ENCODE data around the gene SMC1B.
"Not testable (repeated sequence)": the region's sequence is repeated elsewhere in the genome, so short reads cannot be mapped to it uniquely, and the experiment has no call there.

Gene SMC1B

DNA sequence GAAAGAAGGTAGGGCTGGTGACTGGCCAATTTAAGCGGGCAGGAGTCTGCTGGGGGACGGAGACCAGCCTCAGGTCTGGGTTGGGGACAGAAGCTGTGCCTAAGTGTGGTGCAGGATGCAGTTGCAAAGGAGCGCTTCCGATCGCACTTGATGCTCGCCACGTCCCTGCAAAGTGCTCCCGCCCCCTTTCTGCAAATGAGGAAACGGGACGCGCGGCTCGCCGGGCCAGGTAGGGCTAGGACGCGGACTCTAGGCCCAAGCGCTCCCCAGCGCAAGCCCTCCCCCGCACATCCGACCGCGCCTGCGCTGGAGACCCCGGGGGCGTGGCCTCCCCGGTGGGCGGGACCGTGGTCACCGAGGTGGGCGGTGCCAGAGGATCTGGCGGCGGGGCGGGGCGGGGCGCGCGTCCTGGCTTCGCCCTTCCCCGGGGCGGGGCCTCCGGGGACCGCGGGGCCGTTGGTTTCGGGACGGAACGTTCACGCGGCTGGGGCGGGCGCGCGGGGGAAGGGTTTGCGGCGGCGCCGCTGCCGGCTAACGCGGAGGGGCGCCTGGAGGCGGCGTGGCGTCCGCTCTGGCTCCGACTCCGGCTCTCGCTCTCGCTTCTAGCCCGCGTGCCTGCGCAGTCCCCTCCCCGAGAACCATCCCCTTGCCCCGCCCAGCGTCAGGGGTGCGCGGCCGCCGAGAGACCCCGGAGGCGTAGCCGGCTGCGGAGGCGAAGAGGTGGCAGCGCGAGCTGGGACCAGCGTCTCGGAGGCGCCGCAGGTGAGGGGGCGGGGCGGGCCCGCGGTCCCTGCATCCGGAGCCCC, 103.8 kb downstream of the SMC1B start, which contains the start of gene FAM118A:
TSS of gene FAM118A (plus strand) at position 513 of the 806 bp plus-strand sequence. CDS start 12,446 bp downstream, outside the sequence.
- peak within 1 kb of the TSS; percentile 91 for H3K27ac Mint-ChIP-seq
- peaks cover 54% of the 10 kb centered on the region for H3K4me1 Mint-ChIP-seq
- CTCF ChIA-PET, result no interaction called here
- peaks cover 4% of the 10 kb centered on the region for H3K27me3 Mint-ChIP-seq
- peak; percentile 94 for DNase-seq
- H3K4me3 Mint-ChIP-seq, result peak within 1 kb of the TSS; percentile 78
- peaks cover 25% of the 10 kb centered on the region for H3K36me3 Mint-ChIP-seq
- H3K9me3 Mint-ChIP-seq, result no peaks in the 10 kb centered on the region

DNA sequence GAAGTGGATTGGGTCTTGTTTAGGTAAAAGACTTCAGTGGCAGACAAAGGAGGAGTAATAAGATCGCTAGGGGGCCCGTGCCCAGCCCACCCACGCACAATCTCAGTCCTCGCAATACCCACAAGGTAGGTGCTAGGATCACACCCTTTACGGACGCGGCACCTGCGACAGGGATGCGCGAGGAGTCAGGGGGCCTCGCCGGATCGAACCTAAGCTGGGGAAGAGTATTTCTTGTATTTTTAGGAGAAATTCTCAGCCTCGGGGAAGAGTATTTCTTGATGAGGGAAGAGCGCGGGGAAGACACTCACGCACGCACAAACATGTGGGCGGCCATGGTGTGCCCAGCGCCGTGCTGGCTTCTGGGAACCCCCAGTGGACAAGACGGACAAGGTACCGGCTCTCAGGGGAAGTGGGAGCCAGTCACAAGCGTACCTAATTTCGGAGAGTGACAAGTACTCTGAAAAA, 104.4 kb downstream of the SMC1B start:
- Mint-ChIP-seq H3K4me1 (peaks cover 47% of the 10 kb centered on the region), H3K36me3 (peaks cover 22% of the 10 kb centered on the region), H3K4me3 (peak overlapping the region; percentile 78), H3K27me3 (peaks cover 4% of the 10 kb centered on the region), H3K27ac (peak overlapping the region; percentile 91), H3K9me3 (no peaks in the 10 kb centered on the region)
- CTCF ChIA-PET, result no interaction called here
- DNase-seq, result no peak

DNA sequence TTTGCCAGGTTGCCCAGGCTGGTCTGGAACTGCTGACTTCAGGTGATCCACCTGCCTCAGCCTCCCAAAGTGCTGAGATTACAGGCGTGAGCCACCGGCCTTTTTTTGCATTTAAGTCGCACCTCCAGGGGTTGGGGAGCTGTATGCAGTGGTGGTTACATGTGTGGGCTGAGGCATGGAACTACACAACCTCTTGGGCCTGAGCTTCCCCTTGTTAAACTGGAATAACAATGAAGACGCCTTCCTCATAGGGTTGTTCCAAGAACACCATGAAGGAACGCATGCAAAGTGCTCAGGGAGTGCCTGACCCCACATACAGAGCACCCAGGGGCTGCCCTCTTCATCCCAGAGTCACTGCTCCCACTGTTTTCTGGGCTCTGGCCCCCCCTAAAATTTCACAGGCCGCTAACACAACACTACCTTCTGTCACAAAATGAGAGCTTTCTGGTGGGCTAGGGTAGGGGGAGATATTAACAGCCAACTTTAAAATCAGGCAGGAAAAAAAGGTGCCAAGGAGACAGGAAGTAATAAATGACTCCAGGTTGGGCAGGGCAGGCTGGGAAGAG, 104.9 kb downstream of the SMC1B start:
- Mint-ChIP-seq H3K27ac (peak overlapping the region; percentile 91), H3K27me3 (peaks cover 4% of the 10 kb centered on the region), H3K4me3 (peak overlapping the region; percentile 78), H3K9me3 (no peaks in the 10 kb centered on the region), H3K4me1 (peaks cover 45% of the 10 kb centered on the region), H3K36me3 (peaks cover 21% of the 10 kb centered on the region)
- CTCF ChIA-PET, result no interaction called here
- no peak for DNase-seq

DNA sequence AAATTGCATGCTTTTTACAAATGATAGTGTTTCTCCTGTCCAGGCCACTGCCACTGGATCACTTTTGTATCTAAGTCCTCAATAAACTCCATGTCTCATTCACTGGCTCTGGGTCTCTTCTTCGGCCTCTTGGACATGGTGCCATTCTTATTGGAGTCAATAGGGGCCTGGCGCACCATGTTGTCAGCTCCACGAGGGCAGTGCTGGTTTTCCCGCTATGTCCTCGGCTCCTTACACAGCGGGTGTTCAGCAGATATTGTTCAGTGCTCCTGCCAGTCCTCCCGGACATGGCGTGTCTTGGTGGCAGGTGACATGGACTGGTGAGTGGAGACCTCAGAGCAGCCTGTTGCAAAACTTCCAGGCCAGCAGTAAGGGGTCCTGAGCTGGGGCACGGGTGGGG, 107.3 kb downstream of the SMC1B start:
- peaks cover 28% of the 10 kb centered on the region for H3K4me1 Mint-ChIP-seq
- no peak overlapping the region for H3K4me3 Mint-ChIP-seq
- DNase-seq, result no peak
- no peaks in the 10 kb centered on the region for H3K9me3 Mint-ChIP-seq
- CTCF ChIA-PET, result no interaction called here
- peaks cover 8% of the 10 kb centered on the region for H3K36me3 Mint-ChIP-seq
- H3K27ac Mint-ChIP-seq, result no peak overlapping the region
- peaks cover 4% of the 10 kb centered on the region for H3K27me3 Mint-ChIP-seq

DNA sequence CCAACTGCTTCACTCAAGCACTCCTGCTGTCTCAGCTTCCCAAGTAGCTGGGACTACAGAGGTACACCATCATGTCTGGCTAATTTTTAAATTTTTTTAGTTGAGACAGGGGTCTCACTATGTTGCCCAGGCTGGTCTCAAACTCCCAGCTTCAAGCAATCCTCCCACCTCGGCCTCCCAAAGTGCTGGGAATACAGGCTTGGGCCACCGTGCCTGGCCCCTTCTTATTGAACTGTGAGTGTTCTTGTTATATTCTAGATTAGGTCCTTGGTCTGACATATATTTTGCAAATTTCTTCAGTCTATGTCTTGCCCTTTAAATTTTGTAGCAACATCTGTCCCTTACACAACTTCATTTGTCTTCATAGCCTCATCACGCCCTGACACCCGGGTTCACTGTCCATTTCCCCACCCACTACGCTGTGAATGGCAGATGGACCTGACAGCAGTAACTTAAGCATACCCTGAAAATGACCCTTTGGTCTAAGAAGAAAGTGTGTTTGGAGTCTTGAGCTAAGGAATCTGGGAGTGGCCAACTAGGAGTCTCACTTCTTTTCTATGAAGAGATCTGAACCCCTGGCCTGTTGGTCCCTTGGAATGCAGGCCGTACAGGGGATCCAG, 107.8 kb downstream of the SMC1B start:
- Mint-ChIP-seq H3K4me3 (no peak overlapping the region), H3K36me3 (peaks cover 2% of the 10 kb centered on the region), H3K4me1 (peaks cover 22% of the 10 kb centered on the region), H3K27me3 (peaks cover 8% of the 10 kb centered on the region), H3K27ac (no peak overlapping the region), H3K9me3 (no peaks in the 10 kb centered on the region)
- no peak for DNase-seq
- CTCF ChIA-PET, result no interaction called here

GRCh38 chr22:45304971-45305370, 108.4 kb downstream of the SMC1B start:
- CTCF ChIA-PET, result no interaction called here
- H3K27me3 Mint-ChIP-seq, result peaks cover 12% of the 10 kb centered on the region
- H3K9me3 Mint-ChIP-seq, result no peaks in the 10 kb centered on the region
- H3K4me1 Mint-ChIP-seq, result peaks cover 21% of the 10 kb centered on the region
- no peak overlapping the region for H3K27ac Mint-ChIP-seq
- no peak for DNase-seq
- peaks cover 2% of the 10 kb centered on the region for H3K36me3 Mint-ChIP-seq
- no peak overlapping the region for H3K4me3 Mint-ChIP-seq

- Mint-ChIP-seq H3K36me3 (no peaks in the 10 kb centered on the region), H3K4me3 (no peak overlapping the region), H3K9me3 (no peaks in the 10 kb centered on the region), H3K4me1 (peaks cover 19% of the 10 kb centered on the region), H3K27me3 (peaks cover 12% of the 10 kb centered on the region), H3K27ac (no peak overlapping the region)
- no peak for DNase-seq
- CTCF ChIA-PET, result no interaction called here
These were observed 110.2 kb downstream of the SMC1B start for GRCh38 chr22:45303181-45303580.

GRCh38 chr22:45302751-45303150, 110.6 kb downstream of the SMC1B start:
- no peaks in the 10 kb centered on the region for H3K36me3 Mint-ChIP-seq
- H3K9me3 Mint-ChIP-seq, result no peaks in the 10 kb centered on the region
- H3K4me1 Mint-ChIP-seq, result peaks cover 20% of the 10 kb centered on the region
- H3K27ac Mint-ChIP-seq, result no peak overlapping the region
- CTCF ChIA-PET, result no interaction called here
- DNase-seq, result no peak
- H3K4me3 Mint-ChIP-seq, result no peak overlapping the region
- peaks cover 12% of the 10 kb centered on the region for H3K27me3 Mint-ChIP-seq

GRCh38 chr22:45298934-45299505, 114.4 kb downstream of the SMC1B start:
- CTCF ChIA-PET, result no interaction called here
- Mint-ChIP-seq H3K27me3 (peaks cover 10% of the 10 kb centered on the region), H3K4me3 (no peak overlapping the region), H3K36me3 (no peaks in the 10 kb centered on the region), H3K4me1 (peaks cover 41% of the 10 kb centered on the region), H3K27ac (no peak overlapping the region), H3K9me3 (no peaks in the 10 kb centered on the region)
- no peak for DNase-seq

- Mint-ChIP-seq H3K27me3 (peaks cover 12% of the 10 kb centered on the region), H3K27ac (peak overlapping the region; percentile 88), H3K4me1 (peaks cover 39% of the 10 kb centered on the region), H3K4me3 (peak overlapping the region; percentile 50), H3K9me3 (no peaks in the 10 kb centered on the region), H3K36me3 (no peaks in the 10 kb centered on the region)
- CTCF ChIA-PET, result no interaction called here
- peak; percentile 71 for DNase-seq
These were observed 116.6 kb downstream of the SMC1B start for GRCh38 chr22:45296628-45297297.

DNA sequence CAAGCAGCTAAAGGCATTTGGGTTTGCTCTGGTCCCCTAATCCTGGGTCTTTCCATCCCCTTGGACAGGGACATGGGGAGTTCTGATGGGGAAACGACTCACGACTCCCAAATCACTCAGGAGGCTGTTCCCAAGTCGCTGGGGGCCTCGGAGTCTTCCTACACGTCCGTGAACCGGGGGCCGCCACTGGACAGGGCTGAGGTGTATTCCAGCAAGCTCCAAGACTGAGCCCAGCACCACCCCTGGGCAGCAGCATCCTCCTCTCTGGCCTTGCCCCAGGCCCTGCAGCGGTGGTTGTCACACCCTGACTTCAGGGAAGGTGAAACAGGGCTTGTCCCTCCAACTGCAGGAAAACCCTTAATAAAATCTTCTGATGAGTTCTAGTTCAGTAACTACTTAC, 117.9 kb downstream of the SMC1B start:
- Mint-ChIP-seq H3K4me1 (peaks cover 39% of the 10 kb centered on the region), H3K36me3 (no peaks in the 10 kb centered on the region), H3K4me3 (no peak overlapping the region), H3K9me3 (no peaks in the 10 kb centered on the region), H3K27me3 (peaks cover 8% of the 10 kb centered on the region), H3K27ac (peak overlapping the region; percentile 73)
- CTCF ChIA-PET, result no interaction called here
- DNase-seq, result no peak

DNA sequence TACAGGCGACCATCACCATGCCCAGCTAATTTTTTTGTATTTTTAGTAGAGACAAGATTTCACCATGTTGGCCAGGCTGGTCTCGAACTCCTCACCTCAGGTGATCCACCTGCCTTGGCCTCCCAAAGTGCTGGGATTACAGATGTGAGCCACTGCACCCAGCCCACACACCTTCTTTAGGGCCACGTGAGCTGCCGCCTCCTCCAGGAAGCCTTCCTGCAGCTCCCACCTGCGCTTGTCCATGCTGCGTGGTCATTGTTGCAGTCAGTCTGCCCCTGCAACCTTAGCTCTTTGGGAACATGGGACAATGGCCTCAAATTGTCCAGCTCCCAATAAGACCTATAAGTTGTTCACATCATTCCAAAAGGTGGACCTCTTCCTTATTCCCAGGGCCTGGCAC, 118.4 kb downstream of the SMC1B start:
- CTCF ChIA-PET, H3K27ac Mint-ChIP-seq, H3K27me3 Mint-ChIP-seq: not testable (repeated sequence)

More for the DNA sequence above, 118.4 kb downstream of the SMC1B start:
- not testable (repeated sequence) for H3K36me3 Mint-ChIP-seq, H3K9me3 Mint-ChIP-seq, H3K4me3 Mint-ChIP-seq, DNase-seq
- peaks cover 39% of the 10 kb centered on the region for H3K4me1 Mint-ChIP-seq
